Measurements from ENCODE around the gene DNMBP.
A peak's percentile ranks its signal among the peaks of the same experiment; 100 is the strongest.
"Not testable (repeated sequence)": the region's sequence is repeated elsewhere in the genome, so short reads cannot be mapped to it uniquely, and the experiment has no call there.

DNMBP gene

GRCh38 chr10:99852481-99853213, 157.1 kb downstream of the DNMBP start:
- DNase-seq, result no peak

- no peak for DNase-seq
Measured at GRCh38 chr10:99851825-99852224, 157.9 kb downstream of the DNMBP start.

GRCh38 chr10:99850767-99851340, 158.9 kb downstream of the DNMBP start:
- no peak for DNase-seq

- DNase-seq, result no peak
Measured at GRCh38 chr10:99850021-99850766, 159.6 kb downstream of the DNMBP start.

- DNase-seq, result no peak
Measured at GRCh38 chr10:99849536-99849935, 160.2 kb downstream of the DNMBP start.

GRCh38 chr10:99849057-99849456, 160.7 kb downstream of the DNMBP start:
- no peak for DNase-seq

- peak; percentile 75 for DNase-seq
Measured at GRCh38 chr10:99845837-99846382, 163.8 kb downstream of the DNMBP start.

GRCh38 chr10:99844433-99844955, 165.3 kb downstream of the DNMBP start:
- DNase-seq, result no peak

- DNase-seq, result no peak
Measured at GRCh38 chr10:99843310-99843709, 166.4 kb downstream of the DNMBP start.

GRCh38 chr10:99841746-99842145, 168.0 kb downstream of the DNMBP start:
- no peak for DNase-seq

- not testable (repeated sequence) for DNase-seq
Measured at GRCh38 chr10:99840859-99841258, 168.9 kb downstream of the DNMBP start.

- DNase-seq, result no peak
Measured at GRCh38 chr10:99836711-99837110, 173.0 kb downstream of the DNMBP start.

- DNase-seq, result no peak
Measured at GRCh38 chr10:99835947-99836346, 173.8 kb downstream of the DNMBP start.

GRCh38 chr10:99834410-99834809, 175.3 kb downstream of the DNMBP start:
- DNase-seq, result no peak

GRCh38 chr10:99832439-99832838, 177.3 kb downstream of the DNMBP start:
- DNase-seq, result no peak

GRCh38 chr10:99828464-99828863, 181.3 kb downstream of the DNMBP start:
- DNase-seq, result no peak

GRCh38 chr10:99827936-99828335, 181.8 kb downstream of the DNMBP start:
- DNase-seq, result no peak
